Stimulated activated naive CD8-positive, alpha-beta T cell treated with anti-CD3 and anti-CD28 coated beads, Interleukin-15, Interleukin-2, amounts not matched to agents 100 ng/mL and 50 ng/mL, for 24 hours (primary cell): Measurements from ENCODE around the gene BAIAP2.

Experiments used
- H3K27ac Mint-ChIP-seq: one replicate; pipeline ENCODE4 v1.8.0; 2021; ENCODE audit warnings: mild to moderate bottlenecking, mixed read lengths
- H3K27me3 Mint-ChIP-seq: one replicate; pipeline ENCODE4 v1.8.0; 2021; ENCODE audit warnings: mixed read lengths
- H3K36me3 Mint-ChIP-seq: one replicate; pipeline ENCODE4 v1.8.0; 2021; ENCODE audit warnings: low read depth, mixed read lengths
- H3K4me1 Mint-ChIP-seq: one replicate; pipeline ENCODE4 v1.8.0; 2021; ENCODE audit warnings: low read depth, mixed read lengths
- H3K4me3 Mint-ChIP-seq: one replicate; pipeline ENCODE4 v1.8.0; 2021; ENCODE audit warnings: mild to moderate bottlenecking, mixed read lengths
- H3K9me3 Mint-ChIP-seq: one replicate; pipeline ENCODE4 v1.8.0; 2021; ENCODE audit warnings: mixed read lengths

The BAIAP2 gene

DNA sequence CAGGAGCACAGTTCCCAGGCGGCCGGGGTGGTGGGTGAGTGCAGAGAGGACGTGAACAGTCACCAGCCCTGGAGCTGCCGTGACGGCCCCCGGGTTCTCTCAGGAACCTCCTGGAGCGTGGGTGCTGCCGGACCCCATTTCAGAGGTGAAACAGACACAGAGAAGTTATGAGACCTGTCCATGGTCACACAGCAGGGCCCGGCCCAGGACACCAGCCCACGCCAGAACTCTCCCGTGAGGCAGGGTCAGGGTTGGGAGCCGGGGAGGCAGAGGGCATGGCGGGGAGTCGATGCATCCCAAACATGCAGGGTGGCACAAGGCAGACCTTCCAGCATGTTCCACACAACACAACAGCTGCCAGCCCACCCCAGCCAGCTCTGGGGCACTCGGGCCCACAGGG is 126.6 kb downstream of the BAIAP2 start:
- H3K27me3 Mint-ChIP-seq, result peaks cover 4% of the 10 kb centered on the region
- peaks cover 7% of the 10 kb centered on the region for H3K4me1 Mint-ChIP-seq
- H3K36me3 Mint-ChIP-seq, result no peaks in the 10 kb centered on the region
- no peak overlapping the region for H3K4me3 Mint-ChIP-seq
- H3K9me3 Mint-ChIP-seq, result no peaks in the 10 kb centered on the region
- H3K27ac Mint-ChIP-seq, result no peak overlapping the region

DNA sequence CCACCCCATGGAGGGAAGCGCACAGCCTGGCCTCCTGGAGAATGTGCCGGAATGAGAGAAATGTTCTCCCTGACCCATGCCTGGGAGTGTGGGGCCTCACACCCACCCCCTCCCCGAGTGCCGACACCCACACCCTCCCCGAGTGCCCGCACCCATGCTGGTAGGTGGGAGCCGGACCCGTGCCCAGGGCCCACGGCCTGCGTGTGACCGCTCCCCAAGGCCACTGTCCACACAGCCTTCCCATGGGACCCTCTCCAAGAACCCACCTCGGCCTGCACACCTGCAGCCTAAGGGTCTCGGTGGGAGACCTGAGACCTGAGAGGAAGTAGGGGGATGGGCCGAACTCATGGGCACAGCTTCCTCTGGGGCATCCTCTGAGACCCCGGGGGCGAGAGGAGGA is 127.0 kb downstream of the BAIAP2 start:
- Mint-ChIP-seq H3K36me3 (no peaks in the 10 kb centered on the region), H3K4me1 (peaks cover 7% of the 10 kb centered on the region), H3K9me3 (no peaks in the 10 kb centered on the region), H3K27me3 (peaks cover 4% of the 10 kb centered on the region), H3K4me3 (no peak overlapping the region), H3K27ac (no peak overlapping the region)

DNA sequence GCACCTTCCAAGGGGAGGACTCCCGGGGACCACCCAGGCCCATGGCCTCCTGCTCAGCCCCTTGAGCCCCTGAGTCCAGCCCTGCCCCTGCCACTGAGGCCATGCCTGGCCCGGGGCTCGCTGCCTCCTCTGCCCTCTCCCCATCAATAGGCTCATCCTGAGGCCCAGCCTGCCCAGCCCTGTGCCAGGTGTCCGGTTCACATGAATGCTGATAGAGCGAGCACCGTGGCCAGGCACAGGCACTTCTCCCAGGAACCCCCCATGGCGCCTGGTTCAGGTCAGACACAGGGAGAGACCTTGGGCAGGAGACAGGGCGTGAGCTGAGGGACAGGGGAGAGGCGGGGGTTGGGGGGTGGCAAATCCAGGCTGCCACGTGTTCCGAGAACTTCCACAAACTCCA is 127.5 kb downstream of the BAIAP2 start:
- Mint-ChIP-seq H3K27ac (no peak overlapping the region), H3K9me3 (no peaks in the 10 kb centered on the region), H3K4me3 (no peak overlapping the region), H3K36me3 (no peaks in the 10 kb centered on the region), H3K4me1 (peaks cover 11% of the 10 kb centered on the region), H3K27me3 (peaks cover 7% of the 10 kb centered on the region)

DNA sequence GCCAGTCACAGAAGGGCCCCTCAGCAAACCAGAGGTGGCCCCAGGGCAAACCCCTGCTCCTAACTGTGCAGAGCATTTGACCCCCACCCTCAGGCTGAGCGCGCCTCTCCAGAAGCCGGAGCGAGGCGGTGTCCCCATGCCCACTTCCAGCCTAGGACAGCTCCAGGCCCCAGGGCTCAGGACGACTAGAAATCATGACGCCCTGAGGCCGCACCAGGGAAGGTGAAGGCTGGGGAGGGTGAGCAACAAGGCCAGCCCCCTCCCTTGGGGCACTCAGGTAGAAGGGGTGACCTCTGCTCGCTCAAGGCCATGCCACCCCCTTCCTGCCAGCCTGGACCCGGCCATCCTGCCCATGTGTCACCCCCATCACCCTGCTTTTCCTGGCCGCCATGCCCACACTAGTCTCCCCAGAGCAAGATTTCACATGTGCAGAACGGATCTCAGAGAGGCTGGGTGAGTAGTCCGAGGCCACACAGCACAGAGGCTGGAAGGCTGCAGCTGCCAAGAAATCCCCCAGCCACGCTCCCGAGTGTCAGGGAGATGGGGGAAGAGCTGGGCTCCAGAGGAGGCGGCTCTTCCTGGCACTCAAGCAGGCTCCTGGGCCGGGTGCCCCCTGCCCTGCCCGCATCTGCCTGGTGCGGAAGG is 128.2 kb downstream of the BAIAP2 start:
- H3K27me3 Mint-ChIP-seq, result peaks cover 7% of the 10 kb centered on the region
- no peak overlapping the region for H3K27ac Mint-ChIP-seq
- peaks cover 11% of the 10 kb centered on the region for H3K4me1 Mint-ChIP-seq
- no peak overlapping the region for H3K4me3 Mint-ChIP-seq
- no peaks in the 10 kb centered on the region for H3K9me3 Mint-ChIP-seq
- H3K36me3 Mint-ChIP-seq, result no peaks in the 10 kb centered on the region

DNA sequence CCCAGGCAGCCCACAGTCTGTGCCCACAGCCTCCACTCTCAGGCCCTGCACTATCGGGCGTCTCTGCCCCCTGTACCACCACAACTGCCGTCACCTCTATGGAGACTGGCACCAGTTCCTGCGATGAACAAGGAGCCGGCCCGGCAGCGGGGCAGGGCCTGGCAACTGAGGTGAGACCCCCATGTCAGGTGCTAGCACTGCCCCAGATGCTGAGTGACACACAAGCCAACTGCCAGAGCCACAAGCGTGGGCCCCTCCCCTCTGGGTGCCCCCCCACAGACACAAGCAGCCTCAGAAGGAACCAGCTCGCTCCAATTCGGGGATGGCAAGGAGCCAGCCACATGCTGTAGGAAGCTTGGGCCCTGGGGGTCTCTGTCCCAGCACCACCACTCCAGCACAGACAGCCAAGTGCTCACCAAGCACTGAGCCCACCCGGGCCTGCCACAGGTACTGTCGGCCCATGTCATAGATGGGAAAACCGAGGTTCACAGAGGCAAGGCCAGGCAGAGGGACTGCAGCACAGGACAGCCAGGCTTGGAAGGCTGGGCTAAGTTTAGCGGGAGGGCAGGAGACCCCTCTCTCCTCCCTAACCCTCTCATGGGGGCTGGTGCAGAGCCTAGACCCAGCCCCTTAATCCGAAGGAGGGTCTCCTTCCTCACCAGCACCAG is 128.9 kb downstream of the BAIAP2 start:
- Mint-ChIP-seq H3K27ac (no peak overlapping the region), H3K27me3 (peaks cover 7% of the 10 kb centered on the region), H3K4me1 (peaks cover 11% of the 10 kb centered on the region), H3K4me3 (no peak overlapping the region), H3K36me3 (no peaks in the 10 kb centered on the region), H3K9me3 (no peaks in the 10 kb centered on the region)

DNA sequence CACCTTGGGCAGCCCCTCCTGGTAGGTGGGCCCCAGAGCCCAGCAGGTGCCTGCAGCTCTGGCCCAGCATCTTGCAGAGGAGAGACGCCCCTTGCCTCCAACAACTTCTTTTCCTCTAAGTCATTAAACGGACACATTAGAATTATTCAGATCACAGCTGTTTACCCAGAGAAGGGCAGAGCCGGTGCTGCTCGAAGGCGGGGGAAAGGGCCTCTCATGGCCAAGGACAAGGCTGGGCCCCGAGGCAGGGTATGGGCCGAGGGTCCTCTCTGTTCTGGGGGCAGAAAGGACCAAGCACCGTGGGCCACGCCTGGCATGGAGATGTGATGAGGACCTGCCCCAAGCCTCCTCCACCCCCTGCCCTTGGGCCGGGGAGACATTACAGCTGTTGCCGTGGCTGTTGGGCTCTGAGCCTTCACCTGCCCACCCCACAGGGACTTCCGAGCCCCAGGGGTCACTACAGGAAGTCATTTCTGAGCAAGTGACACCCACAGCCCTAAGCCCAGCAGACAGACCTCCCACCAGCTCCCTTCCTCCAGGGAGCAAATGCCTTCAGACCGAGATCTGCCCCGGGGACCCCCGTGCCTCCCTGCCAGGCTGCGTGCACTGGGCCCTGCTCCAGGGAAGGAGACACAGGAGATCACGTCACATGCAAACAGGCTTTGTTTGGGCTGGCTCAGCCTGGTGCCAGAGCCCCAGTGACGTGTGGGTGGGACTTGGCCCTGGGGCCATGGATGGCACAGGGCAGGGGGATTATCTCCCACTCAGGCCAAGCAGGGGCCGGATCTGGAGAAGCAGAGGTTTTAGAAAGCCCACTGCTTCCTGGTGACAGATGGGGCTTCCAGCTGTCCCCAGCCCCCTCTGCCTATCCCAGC is 129.7 kb downstream of the BAIAP2 start:
- Mint-ChIP-seq H3K4me1 (peaks cover 11% of the 10 kb centered on the region), H3K36me3 (no peaks in the 10 kb centered on the region), H3K27me3 (peaks cover 7% of the 10 kb centered on the region), H3K27ac (no peak overlapping the region), H3K9me3 (no peaks in the 10 kb centered on the region), H3K4me3 (peak overlapping the region; percentile 10)

DNA sequence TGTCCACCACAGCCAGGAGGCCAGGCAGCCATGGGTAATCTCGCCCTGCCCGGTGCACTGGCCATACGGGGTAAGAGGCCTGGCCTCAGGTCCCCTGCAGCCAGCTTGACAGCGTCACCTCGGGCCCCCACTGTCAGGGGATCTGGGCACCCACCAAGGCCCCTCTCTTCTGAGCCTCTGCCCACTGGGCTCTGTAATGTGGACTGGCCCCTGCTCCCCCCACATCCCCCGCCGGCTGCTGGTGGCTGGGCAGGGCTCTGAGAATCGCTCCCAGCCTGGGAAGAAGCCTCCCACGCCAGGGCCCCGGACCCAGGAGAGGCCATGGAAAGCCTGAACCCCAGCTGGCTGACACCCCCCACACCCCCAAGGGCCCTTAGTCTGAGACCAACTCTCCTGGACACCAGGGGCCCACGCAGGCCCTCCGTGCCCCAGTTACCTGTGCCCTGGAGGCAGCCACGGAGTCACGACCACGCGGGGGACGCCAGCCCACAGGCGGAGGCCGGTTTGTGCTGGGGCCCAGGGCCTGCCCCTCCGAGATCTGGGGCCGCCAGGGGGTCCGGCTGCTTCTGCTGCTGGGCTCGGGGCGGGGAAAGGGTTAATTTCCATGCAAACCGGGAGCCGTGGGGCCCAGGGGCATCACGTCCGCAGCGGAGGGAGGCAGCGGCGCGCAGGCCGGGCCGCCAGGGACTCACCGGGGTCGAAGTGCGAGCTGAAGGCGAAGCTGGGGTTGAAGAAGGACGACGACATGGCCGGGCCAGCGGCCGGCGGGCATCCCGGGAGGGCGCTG is 130.5 kb downstream of the BAIAP2 start, which contains the start of gene PVALEF:
TSS of gene PVALEF (plus strand) at position 262 of the 787 bp plus-strand sequence. CDS start 15,720 bp downstream, outside the sequence.
- Mint-ChIP-seq H3K4me1 (peaks cover 11% of the 10 kb centered on the region), H3K4me3 (peak within 1 kb of the TSS; percentile 35), H3K27me3 (peaks cover 7% of the 10 kb centered on the region), H3K27ac (no peak within 1 kb of the TSS), H3K36me3 (no peaks in the 10 kb centered on the region), H3K9me3 (no peaks in the 10 kb centered on the region)

DNA sequence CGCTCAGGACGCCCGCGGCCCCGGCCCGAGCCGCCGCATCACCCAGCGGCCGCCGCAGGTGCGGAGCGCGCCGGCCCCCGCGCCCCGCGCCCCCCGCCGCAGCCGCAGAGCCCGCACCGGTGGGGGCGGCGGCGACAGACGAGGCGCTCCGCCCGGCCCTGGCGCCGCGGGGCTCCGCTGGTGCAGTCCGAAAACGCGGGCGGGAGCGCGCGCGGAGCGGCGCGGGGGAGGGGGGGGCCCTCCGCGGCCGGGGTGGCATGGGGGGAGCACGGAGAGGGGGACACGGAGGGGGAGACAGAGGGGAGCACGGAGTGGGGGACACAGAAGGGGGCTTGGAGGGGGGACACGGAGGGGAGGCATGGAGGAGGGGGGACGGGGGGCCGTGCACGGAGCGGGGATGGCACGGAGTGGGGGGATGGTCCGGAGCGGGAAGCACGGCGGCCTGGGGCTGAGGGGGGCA is 131.1 kb downstream of the BAIAP2 start, which contains the start of gene AATK:
TSS of gene AATK (minus strand) at position 189 of the 460 bp plus-strand sequence. CDS start 229 bp downstream, outside the sequence.
- H3K9me3 Mint-ChIP-seq, result no peaks in the 10 kb centered on the region
- H3K27me3 Mint-ChIP-seq, result peaks cover 5% of the 10 kb centered on the region
- peaks cover 7% of the 10 kb centered on the region for H3K4me1 Mint-ChIP-seq
- H3K4me3 Mint-ChIP-seq, result peak within 1 kb of the TSS; percentile 35
- no peaks in the 10 kb centered on the region for H3K36me3 Mint-ChIP-seq
- no peak within 1 kb of the TSS for H3K27ac Mint-ChIP-seq
